A375 (cell line): ENCODE data around the gene PRKAR1B. TPM values are rescaled to one million over a fixed set of nuclear protein-coding genes. Genes with fewer than 3 reads are reported as not detected.

Source experiments
- total RNA-seq: library from RNA; depleted of rRNA; stranded (reverse); fragments of >200 nt; shearing (Covaris generic); gene quantifications from 2 replicates; pipeline ENCODE4 v1.2.3, GENCODE V29; 2014; rRNA removed

Gene PRKAR1B
- total RNA-seq, result 28.4 and 30.1 TPM in 2 replicates

GRCh38 chr7:727104-727805 is at the start of gene PRKAR1B:
Gene PRKAR1B (minus strand): TSS chr7:727281. CDS start chr7:711505, 15,776 bp downstream.

GRCh38 chr7:726084-726853 is 812 bp downstream of the PRKAR1B start, which contains the start of gene DNAAF5:
Gene DNAAF5 (plus strand): TSS chr7:726699. CDS start chr7:726721, 22 bp downstream.

GRCh38 chr7:519484-520390 is 207.3 kb downstream of the PRKAR1B start, which contains the start of gene PDGFA:
Gene PDGFA (minus strand): TSS chr7:519846. CDS start chr7:519001, 845 bp downstream.

Other genes starting within 250 kb of the PRKAR1B start
- 11.5 and 15.2 TPM in 2 replicates for gene PDGFA, start 207.4 kb downstream of the PRKAR1B start, total RNA-seq
- 39.5 and 45.6 TPM in 2 replicates for gene DNAAF5, start 582 bp downstream of the PRKAR1B start, total RNA-seq
- 104 and 107 TPM in 2 replicates for gene SUN1, start 105.2 kb upstream of the PRKAR1B start, total RNA-seq
- 46.4 and 57.3 TPM in 2 replicates for gene GET4, start 149.3 kb upstream of the PRKAR1B start, total RNA-seq
- gene ADAP1, start 227.4 kb upstream of the PRKAR1B start, total RNA-seq, result 1.2 and 5.7 TPM in 2 replicates
- gene COX19, start 248.3 kb upstream of the PRKAR1B start, total RNA-seq, result 13.1 and 14.7 TPM in 2 replicates